Measurements from ENCODE around the gene LAMP5.

- TF ChIP-seq CTCF (IDR thresholded peaks at IDR 0.05; ENCODE audit: low read depth, low read length) (no peak), EZH2phosphoT487 (IDR thresholded peaks at IDR 0.05; ENCODE audit: low read depth) (no peak)
Measured at GRCh38 chr20:9508696-9509178, 5.7 kb upstream of the LAMP5 start.

All from OCI-LY3 (cell line).